Stimulated activated CD4-positive, alpha-beta T cell treated with anti-CD3 and anti-CD28 coated beads, Interleukin-4, amount 100 ng/mL, for 4 hours (primary cell): ENCODE data around the gene ATR.

ENCODE experiments used
- DNase-seq, 2 experiments: peaks; one replicate each; pipeline ENCODE4 v3.0.0-alpha.2; 2020

Gene ATR

GRCh38 chr3:142507241-142507640, 71.3 kb downstream of the ATR start:
- no peak for DNase-seq

GRCh38 chr3:142502187-142502985, 76.1 kb downstream of the ATR start:
- DNase-seq, result no peak

GRCh38 chr3:142501004-142501926, 77.3 kb downstream of the ATR start:
- DNase-seq, result no peak

- no peak for DNase-seq
These were observed 78.3 kb downstream of the ATR start for GRCh38 chr3:142500211-142500610.

- no peak for DNase-seq
These were observed 79.9 kb downstream of the ATR start for GRCh38 chr3:142498397-142499180.

GRCh38 chr3:142497729-142498128, 80.8 kb downstream of the ATR start:
- no peak for DNase-seq

- DNase-seq, result no peak
These were observed 83.4 kb downstream of the ATR start for GRCh38 chr3:142495103-142495502.

- DNase-seq, result no peak
These were observed 86.3 kb downstream of the ATR start for GRCh38 chr3:142492184-142492583.

GRCh38 chr3:142489572-142490323, 88.8 kb downstream of the ATR start:
- DNase-seq, result no peak

GRCh38 chr3:142484912-142485435, 93.6 kb downstream of the ATR start:
- DNase-seq, result no peak

- DNase-seq, result no peak
These were observed 97.3 kb downstream of the ATR start for GRCh38 chr3:142481196-142481595.

GRCh38 chr3:142470826-142471225, 107.7 kb downstream of the ATR start:
- no peak for DNase-seq

GRCh38 chr3:142468456-142468855, 110.1 kb downstream of the ATR start:
- no peak for DNase-seq

- DNase-seq, result no peak
These were observed 110.8 kb downstream of the ATR start for GRCh38 chr3:142467768-142468167.

- DNase-seq, result no peak
These were observed 117.8 kb downstream of the ATR start for GRCh38 chr3:142460689-142461088.

- no peak for DNase-seq
These were observed 118.6 kb downstream of the ATR start for GRCh38 chr3:142459929-142460328.

- DNase-seq, result no peak
These were observed 119.4 kb downstream of the ATR start for GRCh38 chr3:142459096-142459495.

- no peak for DNase-seq
These were observed 127.7 kb downstream of the ATR start for GRCh38 chr3:142450881-142451280.

- DNase-seq, result no peak
These were observed 128.3 kb downstream of the ATR start for GRCh38 chr3:142450189-142450588.

- peak; percentile 90 to 92 for DNase-seq
These were observed 130.4 kb downstream of the ATR start, which contains the start of gene XRN1 for GRCh38 chr3:142447852-142448823. Gene XRN1, minus strand, starts transcription at chr3:142448037. Its CDS starts 93 bp downstream, at chr3:142447944.
